ENCODE measurements around the gene NFKBIE.

Gene NFKBIE

GRCh38 chr6:44309092-44309491, 43.7 kb upstream of the NFKBIE start:
- H3K27me3 ChIP-seq (ENCODE audit: control insufficient read depth in 1 of 2, insufficient read depth in 1 of 2, low read length in 2 of 2), result no peaks in the 10 kb centered on the region
- no peak overlapping the region for H2BK5ac ChIP-seq (ENCODE audit: low read depth, low read length, poor library complexity, severe bottlenecking)
- H3K9me3 ChIP-seq (ENCODE audit: control insufficient read depth, low read length), result no peaks in the 10 kb centered on the region
- H4K8ac ChIP-seq (ENCODE audit: low read length), result no peak overlapping the region
- no peak overlapping the region for H3K18ac ChIP-seq (ENCODE audit: low read depth in 1 of 2, low read length in 2 of 2)
- peaks cover 62 to 71% of the 10 kb centered on the region in 2 experiments for H3K36me3 ChIP-seq (ENCODE audit: control insufficient read depth in 1 of 2, insufficient read depth in 2 of 2, low read depth in 1 of 2, low read length in 2 of 2)
- H3K4me3 ChIP-seq (ENCODE audit: insufficient read depth in 1 of 2, low read depth in 1 of 2, low read length in 2 of 2), result no peak overlapping the region
- H2BK120ac ChIP-seq (ENCODE audit: low read depth, low read length), result no peak overlapping the region
- H2BK15ac ChIP-seq (ENCODE audit: low read depth, poor library complexity, severe bottlenecking), result no peak overlapping the region
- no peak overlapping the region for H2AFZ ChIP-seq (ENCODE audit: low read depth, low read length)
- peaks cover 7% of the 10 kb centered on the region for H3K4me1 ChIP-seq (ENCODE audit: control insufficient read depth, insufficient read depth, low read depth, low read length)
- peak overlapping the region; percentile 44 for H3K9ac ChIP-seq (ENCODE audit: low read length)
- no peak overlapping the region for H3K4me2 ChIP-seq (ENCODE audit: low read length, poor library complexity, severe bottlenecking)
- H3K23ac ChIP-seq (ENCODE audit: low read length in 2 of 2), result no peak overlapping the region
- WGBS, result 92% methylated on average over 2 of the region's 2 CpGs
- peaks cover 17% of the 10 kb centered on the region for H3K79me1 ChIP-seq (replicated peaks; ENCODE audit: low read length, poor library complexity, severe bottlenecking)
- H3K4ac ChIP-seq (ENCODE audit: low read depth in 1 of 2, low read length in 2 of 2), result no peak overlapping the region
- no peak overlapping the region for H4K91ac ChIP-seq (ENCODE audit: low read length)
- no peak for DNase-seq
- H2BK12ac ChIP-seq (ENCODE audit: low read length in 2 of 2), result no peak overlapping the region
- no peak overlapping the region for H3K14ac ChIP-seq (ENCODE audit: low read length in 2 of 2)
- H2AK5ac ChIP-seq (ENCODE audit: low read length, severe bottlenecking), result no peak overlapping the region
- no peak overlapping the region for H3K27ac ChIP-seq (ENCODE audit: low read length, poor library complexity, severe bottlenecking)

GRCh38 chr6:44307217-44307616, 41.9 kb upstream of the NFKBIE start:
- DNase-seq, result no peak
- H2BK120ac ChIP-seq (ENCODE audit: low read depth, low read length), result no peak overlapping the region
- WGBS, result 98% methylated on average over 9 of the region's 10 CpGs

GRCh38 chr6:44306710-44307109, 41.4 kb upstream of the NFKBIE start:
- H2BK12ac ChIP-seq (ENCODE audit: low read length in 2 of 2), result no peak overlapping the region
- no peak overlapping the region for H2AFZ ChIP-seq (ENCODE audit: low read depth, low read length)
- no peak overlapping the region for H3K4me2 ChIP-seq (ENCODE audit: low read length, poor library complexity, severe bottlenecking)
- H2BK120ac ChIP-seq (ENCODE audit: low read depth, low read length), result no peak overlapping the region
- no peak overlapping the region for H3K18ac ChIP-seq (ENCODE audit: low read depth in 1 of 2, low read length in 2 of 2)
- WGBS, result 97% methylated on average over 8 of the region's 8 CpGs
- H3K4ac ChIP-seq (ENCODE audit: low read depth in 1 of 2, low read length in 2 of 2), result no peak overlapping the region
- H2BK5ac ChIP-seq (ENCODE audit: low read depth, low read length, poor library complexity, severe bottlenecking), result no peak overlapping the region
- H4K91ac ChIP-seq (ENCODE audit: low read length), result no peak overlapping the region
- peaks cover 12% of the 10 kb centered on the region for H3K79me1 ChIP-seq (replicated peaks; ENCODE audit: low read length, poor library complexity, severe bottlenecking)
- H3K4me3 ChIP-seq (ENCODE audit: insufficient read depth in 1 of 2, low read depth in 1 of 2, low read length in 2 of 2), result no peak overlapping the region
- no peak overlapping the region for H2BK15ac ChIP-seq (ENCODE audit: low read depth, poor library complexity, severe bottlenecking)
- H3K9me3 ChIP-seq (ENCODE audit: control insufficient read depth, low read length), result no peaks in the 10 kb centered on the region
- H3K27ac ChIP-seq (ENCODE audit: low read length, poor library complexity, severe bottlenecking), result no peak overlapping the region
- no peaks in the 10 kb centered on the region for H3K27me3 ChIP-seq (ENCODE audit: control insufficient read depth in 1 of 2, insufficient read depth in 1 of 2, low read length in 2 of 2)
- H4K8ac ChIP-seq (ENCODE audit: low read length), result no peak overlapping the region
- no peak overlapping the region for H3K23ac ChIP-seq (ENCODE audit: low read length in 2 of 2)
- no peak for DNase-seq
- peaks cover 3% of the 10 kb centered on the region for H3K4me1 ChIP-seq (ENCODE audit: control insufficient read depth, insufficient read depth, low read depth, low read length)
- peaks cover 85 to 91% of the 10 kb centered on the region in 2 experiments for H3K36me3 ChIP-seq (ENCODE audit: control insufficient read depth in 1 of 2, insufficient read depth in 2 of 2, low read depth in 1 of 2, low read length in 2 of 2)
- H3K9ac ChIP-seq (ENCODE audit: low read length), result no peak overlapping the region
- H3K14ac ChIP-seq (ENCODE audit: low read length in 2 of 2), result no peak overlapping the region
- H2AK5ac ChIP-seq (ENCODE audit: low read length, severe bottlenecking), result no peak overlapping the region

More at GRCh38 chr6:44307217-44307616, 41.9 kb upstream of the NFKBIE start:
- Histone ChIP-seq H3K9ac (ENCODE audit: low read length) (no peak overlapping the region), H3K9me3 (ENCODE audit: control insufficient read depth, low read length) (no peaks in the 10 kb centered on the region), H2BK15ac (ENCODE audit: low read depth, poor library complexity, severe bottlenecking) (no peak overlapping the region), H3K36me3 (ENCODE audit: control insufficient read depth in 1 of 2, insufficient read depth in 2 of 2, low read depth in 1 of 2, low read length in 2 of 2) (peaks cover 80 to 90% of the 10 kb centered on the region in 2 experiments), H4K8ac (ENCODE audit: low read length) (no peak overlapping the region), H3K4me2 (ENCODE audit: low read length, poor library complexity, severe bottlenecking) (no peak overlapping the region), H3K27ac (ENCODE audit: low read length, poor library complexity, severe bottlenecking) (no peak overlapping the region), H2BK12ac (ENCODE audit: low read length in 2 of 2) (no peak overlapping the region), H4K91ac (ENCODE audit: low read length) (no peak overlapping the region), H3K4ac (ENCODE audit: low read depth in 1 of 2, low read length in 2 of 2) (no peak overlapping the region), H3K18ac (ENCODE audit: low read depth in 1 of 2, low read length in 2 of 2) (no peak overlapping the region), H3K14ac (ENCODE audit: low read length in 2 of 2) (no peak overlapping the region), H2BK5ac (ENCODE audit: low read depth, low read length, poor library complexity, severe bottlenecking) (no peak overlapping the region), H3K27me3 (ENCODE audit: control insufficient read depth in 1 of 2, insufficient read depth in 1 of 2, low read length in 2 of 2) (no peaks in the 10 kb centered on the region), H3K4me1 (ENCODE audit: control insufficient read depth, insufficient read depth, low read depth, low read length) (peaks cover 6% of the 10 kb centered on the region), H2AK5ac (ENCODE audit: low read length, severe bottlenecking) (no peak overlapping the region), H3K79me1 (replicated peaks; ENCODE audit: low read length, poor library complexity, severe bottlenecking) (peaks cover 17% of the 10 kb centered on the region), H3K23ac (ENCODE audit: low read length in 2 of 2) (no peak overlapping the region), H2AFZ (ENCODE audit: low read depth, low read length) (no peak overlapping the region), H3K4me3 (ENCODE audit: insufficient read depth in 1 of 2, low read depth in 1 of 2, low read length in 2 of 2) (no peak overlapping the region)

- Histone ChIP-seq H4K8ac (ENCODE audit: low read length) (peak overlapping the region; percentile 20), H3K4ac (ENCODE audit: low read depth in 1 of 2, low read length in 2 of 2) (no peak overlapping the region), H3K9me3 (ENCODE audit: control insufficient read depth, low read length) (no peaks in the 10 kb centered on the region), H3K27me3 (ENCODE audit: control insufficient read depth in 1 of 2, insufficient read depth in 1 of 2, low read length in 2 of 2) (no peaks in the 10 kb centered on the region), H2BK120ac (ENCODE audit: low read depth, low read length) (no peak overlapping the region), H2BK12ac (ENCODE audit: low read length in 2 of 2) (no peak overlapping the region), H3K36me3 (ENCODE audit: control insufficient read depth in 1 of 2, insufficient read depth in 2 of 2, low read depth in 1 of 2, low read length in 2 of 2) (peaks cover 89 to 90% of the 10 kb centered on the region in 2 experiments), H3K9ac (ENCODE audit: low read length) (no peak overlapping the region), H2BK5ac (ENCODE audit: low read depth, low read length, poor library complexity, severe bottlenecking) (no peak overlapping the region), H4K91ac (ENCODE audit: low read length) (no peak overlapping the region), H3K18ac (ENCODE audit: low read depth in 1 of 2, low read length in 2 of 2) (no peak overlapping the region), H2AFZ (ENCODE audit: low read depth, low read length) (no peak overlapping the region), H3K4me2 (ENCODE audit: low read length, poor library complexity, severe bottlenecking) (no peak overlapping the region), H3K4me1 (ENCODE audit: control insufficient read depth, insufficient read depth, low read depth, low read length) (peaks cover 3% of the 10 kb centered on the region), H3K27ac (ENCODE audit: low read length, poor library complexity, severe bottlenecking) (no peak overlapping the region), H3K79me1 (replicated peaks; ENCODE audit: low read length, poor library complexity, severe bottlenecking) (peaks cover 4% of the 10 kb centered on the region), H3K23ac (ENCODE audit: low read length in 2 of 2) (no peak overlapping the region), H3K4me3 (ENCODE audit: insufficient read depth in 1 of 2, low read depth in 1 of 2, low read length in 2 of 2) (no peak overlapping the region), H2AK5ac (ENCODE audit: low read length, severe bottlenecking) (no peak overlapping the region), H3K14ac (ENCODE audit: low read length in 2 of 2) (no peak overlapping the region), H2BK15ac (ENCODE audit: low read depth, poor library complexity, severe bottlenecking) (no peak overlapping the region)
- 74% methylated on average over 3 of the region's 5 CpGs for WGBS
- no peak for DNase-seq
Measured at GRCh38 chr6:44305200-44305725, 39.9 kb upstream of the NFKBIE start.

Measured in mesenchymal stem cell (in vitro differentiated cells and primary cell).